ENCODE results near the gene RSF1. TPM values are rescaled to one million over a fixed set of nuclear protein-coding genes. Genes with fewer than 3 reads are reported as not detected.

The RSF1 gene
- total RNA-seq, 1 donor from 2014 or later, result 97.6 TPM

GRCh38 chr11:77617892-77618291, 202.6 kb downstream of the RSF1 start:
- Mint-ChIP-seq H3K36me3 (ENCODE audit: unreplicated experiment) (no peaks in the 10 kb centered on the region), H3K27ac (ENCODE audit: unreplicated experiment) (no peak overlapping the region), H3K4me3 (ENCODE audit: unreplicated experiment) (no peak overlapping the region), H3K27me3 (ENCODE audit: unreplicated experiment) (no peaks in the 10 kb centered on the region), H3K9me3 (ENCODE audit: unreplicated experiment) (peaks cover 1% of the 10 kb centered on the region), H3K4me1 (ENCODE audit: low read depth, unreplicated experiment) (no peaks in the 10 kb centered on the region)
- no peak for DNase-seq
- no peak for TF ChIP-seq CTCF (IDR thresholded peaks at IDR 0.05; ENCODE audit: partially characterized antibody, unreplicated experiment)

- H3K27ac Mint-ChIP-seq (ENCODE audit: unreplicated experiment), result no peak overlapping the region
These were observed 208.6 kb downstream of the RSF1 start for GRCh38 chr11:77611921-77612320.

More at GRCh38 chr11:77611921-77612320, 208.6 kb downstream of the RSF1 start:
- Mint-ChIP-seq H3K9me3 (ENCODE audit: unreplicated experiment) (peaks cover 2% of the 10 kb centered on the region), H3K4me3 (ENCODE audit: unreplicated experiment) (no peak overlapping the region), H3K27me3 (ENCODE audit: unreplicated experiment) (peaks cover 1% of the 10 kb centered on the region), H3K36me3 (ENCODE audit: unreplicated experiment) (no peaks in the 10 kb centered on the region), H3K4me1 (ENCODE audit: low read depth, unreplicated experiment) (no peaks in the 10 kb centered on the region)
- no peak for DNase-seq
- no peak for TF ChIP-seq CTCF (IDR thresholded peaks at IDR 0.05; ENCODE audit: partially characterized antibody, unreplicated experiment)

Other genes starting within 250 kb of the RSF1 start
- 2.0 TPM for gene AQP11, start 230.8 kb downstream of the RSF1 start, total RNA-seq (ENCODE audit: unreplicated experiment)
- 75.5 TPM for gene CLNS1A, start 182.9 kb downstream of the RSF1 start, total RNA-seq (ENCODE audit: unreplicated experiment)
- 11.4 TPM for gene AAMDC, start 422 bp upstream of the RSF1 start, total RNA-seq (ENCODE audit: unreplicated experiment)
- gene INTS4, start 173.9 kb upstream of the RSF1 start, total RNA-seq (ENCODE audit: unreplicated experiment), result 39.9 TPM
- 0.32 TPM for gene KCTD14, start 202.6 kb upstream of the RSF1 start, total RNA-seq (ENCODE audit: unreplicated experiment)
- not detected for gene THRSP, start 243.1 kb upstream of the RSF1 start, total RNA-seq (ENCODE audit: unreplicated experiment)

Measured in glutamatergic neuron (in vitro differentiated cells).